Ascending aorta (tissue), 2 donors: ENCODE measurements around the gene TSPYL6. TPM values are rescaled to one million over a fixed set of nuclear protein-coding genes. Genes with fewer than 3 reads are reported as not detected.
A peak's percentile ranks its signal among the peaks of the same experiment; 100 is the strongest.

Experiments used
- DNase-seq, 2 donors: peaks; one replicate each; pipeline ENCODE4 v3.0.0-alpha.2; 2019; ENCODE audit warnings: low spot score in 2 of 2
- H3K27ac ChIP-seq, 2 donors: fragments of 200-600 bp; sonication (generic); one replicate each; pipeline ENCODE4 v1.5.1; 2016 to 2017; ENCODE audit warnings: mild to moderate bottlenecking in 1 of 2
- H3K27me3 ChIP-seq: fragments of 200-600 bp; sonication (generic); one replicate; pipeline ENCODE4 v1.5.1; 2017
- H3K36me3 ChIP-seq, 2 donors: fragments of 200-600 bp; sonication (generic); one replicate each; pipeline ENCODE4 v1.5.1; 2016
- H3K4me1 ChIP-seq, 2 donors: fragments of 200-600 bp; sonication (generic); one replicate each; pipeline ENCODE4 v1.5.1; 2016 to 2017; ENCODE audit warnings: mild to moderate bottlenecking in 1 of 2
- H3K4me3 ChIP-seq, 2 donors: fragments of 200-600 bp; sonication (generic); one replicate each; pipeline ENCODE4 v1.5.1; 2016 to 2017; ENCODE audit warnings: mild to moderate bottlenecking in 1 of 2
- H3K9me3 ChIP-seq, 2 donors: fragments of 200-600 bp; sonication (generic); one replicate each; pipeline ENCODE4 v1.5.1; 2016
- CTCF ChIP-seq, 3 experiments: fragments of 200-600 bp in 2 of 3; fragments of 450-650 bp in 1 of 3; sonication (generic) in 2 of 3; IDR thresholded peaks; one replicate each; pipeline ENCODE4 v1.5.1; 2016 to 2019; ENCODE audit warnings: antibody characterized with exemption in 3 of 3, mild to moderate bottlenecking in 1 of 3, moderate library complexity in 1 of 3
- intact Hi-C: fragments of 100-400 bp; cut with DNase I; formaldehyde crosslinking; loops from one replicate; pipeline ENCODE4 v1.15.1; 2023
- total RNA-seq: library from RNA; depleted of rRNA; stranded (reverse); fragments of >200 nt; gene quantifications from one replicate; pipeline ENCODE4 v1.1.0, GENCODE V29; 2016

The TSPYL6 gene
- total RNA-seq, 1 donor from 2014 or later: not detected

GRCh38 chr2:54254180-54254579 lies 1.8 kb downstream of the TSPYL6 start:
- Histone ChIP-seq H3K27me3 (no peaks in the 10 kb centered on the region), H3K4me1 (no peaks in the 10 kb centered on the region), H3K9me3 (no peaks in the 10 kb centered on the region), H3K36me3 (no peaks in the 10 kb centered on the region), H3K4me3 (no peak overlapping the region), H3K27ac (no peak overlapping the region)
- no peak for DNase-seq
- intact Hi-C loops: no loop called here
- no peak for TF ChIP-seq CTCF (IDR thresholded peaks at IDR 0.05)

- Histone ChIP-seq H3K36me3 (no peaks in the 10 kb centered on the region), H3K27ac (no peak overlapping the region), H3K9me3 (peaks cover 0 to 3% of the 10 kb centered on the region in 2 donors), H3K4me1 (peaks cover 0 to 2% of the 10 kb centered on the region in 2 donors), H3K4me3 (no peak overlapping the region), H3K27me3 (no peaks in the 10 kb centered on the region)
- DNase-seq: no peak
- intact Hi-C loops: no loop called here
- TF ChIP-seq CTCF (IDR thresholded peaks at IDR 0.05): no peak
Observed at GRCh38 chr2:54249629-54250028, 6.4 kb downstream of the TSPYL6 start.

- Histone ChIP-seq H3K4me1 (peaks cover 0 to 2% of the 10 kb centered on the region in 2 donors), H3K36me3 (no peaks in the 10 kb centered on the region), H3K27me3 (no peaks in the 10 kb centered on the region), H3K27ac (peak overlapping the region in 1 of 2 donors; percentile 13), H3K9me3 (peaks cover 0 to 3% of the 10 kb centered on the region in 2 donors), H3K4me3 (no peak overlapping the region)
- no peak for TF ChIP-seq CTCF (IDR thresholded peaks at IDR 0.05)
- no peak for DNase-seq
- intact Hi-C loops: no loop called here
Observed at GRCh38 chr2:54247115-54247514, 8.9 kb downstream of the TSPYL6 start.

GRCh38 chr2:54240515-54241469 lies 15.2 kb downstream of the TSPYL6 start:
- Histone ChIP-seq H3K9me3 (peaks cover 0 to 3% of the 10 kb centered on the region in 2 donors), H3K27me3 (no peaks in the 10 kb centered on the region), H3K36me3 (no peaks in the 10 kb centered on the region), H3K4me3 (no peak overlapping the region), H3K27ac (peak overlapping the region; percentile 74 to 78), H3K4me1 (peaks cover 8 to 26% of the 10 kb centered on the region in 2 donors)
- intact Hi-C loops: loop anchor here (5.0 kb wide), 1 partner anchor 92 kb away; a partner anchor contains a TSS
- peak in 1 of 2 donors; percentile 79 for DNase-seq
- TF ChIP-seq CTCF (IDR thresholded peaks at IDR 0.05): no peak

GRCh38 chr2:54239427-54239826 lies 16.6 kb downstream of the TSPYL6 start:
- peaks cover 8 to 26% of the 10 kb centered on the region in 2 donors for H3K4me1 ChIP-seq
- DNase-seq: no peak
- peak overlapping the region; percentile 74 to 78 for H3K27ac ChIP-seq
- intact Hi-C loops: loop anchor here (5.0 kb wide), 1 partner anchor 492 kb away; no protein-coding TSS in a partner anchor
- TF ChIP-seq CTCF (IDR thresholded peaks at IDR 0.05): no peak
- H3K27me3 ChIP-seq: no peaks in the 10 kb centered on the region
- no peaks in the 10 kb centered on the region for H3K36me3 ChIP-seq
- no peak overlapping the region for H3K4me3 ChIP-seq
- H3K9me3 ChIP-seq: no peaks in the 10 kb centered on the region
